Fibroblast of gingiva (primary cell): Measurements from ENCODE around the gene MLLT10.
A peak's percentile ranks its signal among the peaks of the same experiment; 100 is the strongest.
"Not testable (repeated sequence)": the region's sequence is repeated elsewhere in the genome, so short reads cannot be mapped to it uniquely, and the experiment has no call there.

Experiments used
- DNase-seq: peaks from one replicate; pipeline ENCODE4 v3.0.0-alpha.2; 2011; ENCODE audit warnings: low read depth

Gene MLLT10

DNA sequence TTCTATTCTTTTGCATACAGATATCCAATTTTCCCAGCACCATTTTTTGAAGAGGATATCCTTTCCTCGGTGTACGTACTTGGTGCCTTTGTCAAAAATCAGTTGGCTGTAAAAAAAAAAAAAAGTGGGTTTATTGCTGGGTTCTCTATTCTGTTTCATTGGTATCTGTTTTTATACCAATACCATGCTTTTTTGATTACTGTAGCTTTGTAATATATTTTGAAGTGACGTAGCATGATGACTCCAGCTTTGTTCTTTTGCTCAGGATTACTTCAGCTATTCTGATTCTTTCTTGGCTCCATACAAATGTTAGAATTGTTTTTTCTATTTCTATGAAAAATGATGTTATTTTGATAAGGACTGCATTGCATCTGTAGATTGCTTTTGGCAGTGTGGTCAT is 165.5 kb downstream of the MLLT10 start:
- DNase-seq: no peak

DNA sequence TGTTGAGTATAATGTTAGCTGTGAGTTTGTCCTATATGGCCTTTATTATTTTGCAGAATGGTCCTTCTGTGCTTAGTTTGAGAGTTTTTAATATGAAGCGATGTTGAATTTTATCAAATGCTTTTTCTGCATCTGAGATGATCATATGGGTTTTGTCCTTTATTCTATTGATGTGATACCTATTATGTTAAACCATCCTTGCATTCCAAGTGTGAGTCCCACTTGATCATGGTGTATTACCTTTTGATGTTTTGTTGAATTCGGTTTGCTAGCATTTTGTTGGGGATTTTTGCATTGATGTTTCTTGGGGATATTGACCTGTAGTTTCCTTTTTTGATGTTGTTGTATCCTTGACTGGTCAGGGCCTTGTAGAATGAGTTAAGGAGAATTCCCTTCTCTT is 166.4 kb downstream of the MLLT10 start:
- DNase-seq: no peak

DNA sequence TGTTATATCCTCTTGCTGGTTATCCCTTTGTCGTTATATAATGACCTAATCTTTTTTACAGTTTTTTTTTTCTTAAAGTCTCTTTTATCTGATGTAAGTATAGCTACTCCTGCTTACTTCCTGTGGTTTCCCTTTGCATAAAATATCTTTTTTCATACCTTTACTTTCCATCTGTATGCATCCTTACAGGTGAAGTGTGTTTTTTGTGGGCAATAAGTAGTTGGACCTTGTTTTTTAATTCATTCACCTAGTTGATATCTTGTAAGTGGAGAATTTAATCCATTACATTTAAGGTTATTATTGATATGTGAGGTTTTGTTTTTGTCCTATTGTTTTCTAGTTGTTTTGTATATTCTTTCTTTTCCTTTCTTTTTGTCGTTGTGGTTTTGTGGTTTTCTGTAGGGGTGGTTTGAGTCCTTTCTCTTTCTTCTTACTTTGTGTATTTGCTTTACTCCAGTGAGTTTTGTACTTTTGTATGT is 168.6 kb downstream of the MLLT10 start:
- DNase-seq: no peak

DNA sequence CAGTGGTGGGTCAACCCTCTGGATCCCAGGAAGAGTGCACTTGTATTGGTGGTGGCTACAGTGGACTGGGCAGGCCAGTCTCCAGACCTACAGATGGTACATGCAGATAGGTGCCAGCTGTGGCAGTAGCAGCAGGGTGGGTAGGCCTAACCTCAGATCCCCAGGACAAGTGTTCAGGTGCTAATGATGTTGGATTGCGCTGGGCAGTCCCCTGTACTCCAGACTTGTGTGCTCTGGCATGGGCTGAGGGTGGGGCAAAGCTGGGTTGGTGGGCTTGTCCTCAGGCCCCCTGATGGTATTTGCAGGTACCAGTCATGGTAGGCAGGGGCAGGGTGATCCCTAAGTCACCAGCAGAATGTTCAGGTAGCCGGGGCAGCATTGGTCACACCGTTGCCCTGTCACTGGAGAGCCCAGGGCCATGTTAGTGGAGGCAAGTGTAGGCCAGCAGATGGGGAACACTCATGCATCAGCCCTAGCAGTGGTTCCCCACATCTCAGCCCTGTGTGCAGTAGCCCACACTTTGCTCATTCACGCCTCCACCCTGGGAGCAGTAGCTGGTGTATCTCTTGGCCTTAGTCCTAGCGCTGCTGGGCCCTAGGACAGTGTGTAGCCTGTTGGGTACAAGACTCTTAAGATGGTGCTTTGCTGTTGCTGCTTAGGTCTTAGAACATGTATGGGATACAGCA is 171.3 kb downstream of the MLLT10 start:
- no peak for DNase-seq

DNA sequence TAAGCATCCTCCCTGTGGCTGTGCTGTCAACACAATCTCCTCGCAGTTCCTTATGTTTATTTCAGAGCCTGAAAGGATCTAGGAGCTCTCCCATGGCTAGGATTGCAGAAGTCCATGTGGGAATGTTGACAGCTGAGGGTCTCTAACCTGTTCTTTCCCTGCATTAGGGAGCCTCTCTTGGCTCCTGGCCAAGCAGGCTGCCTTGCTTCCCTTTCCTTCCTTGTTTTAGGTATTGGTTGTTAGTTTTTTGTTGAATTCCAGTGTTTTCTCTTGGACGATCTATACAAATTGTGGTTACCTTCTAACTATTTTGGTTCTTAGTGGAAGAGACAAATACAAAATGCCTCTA is 171.8 kb downstream of the MLLT10 start:
- DNase-seq: no peak

DNA sequence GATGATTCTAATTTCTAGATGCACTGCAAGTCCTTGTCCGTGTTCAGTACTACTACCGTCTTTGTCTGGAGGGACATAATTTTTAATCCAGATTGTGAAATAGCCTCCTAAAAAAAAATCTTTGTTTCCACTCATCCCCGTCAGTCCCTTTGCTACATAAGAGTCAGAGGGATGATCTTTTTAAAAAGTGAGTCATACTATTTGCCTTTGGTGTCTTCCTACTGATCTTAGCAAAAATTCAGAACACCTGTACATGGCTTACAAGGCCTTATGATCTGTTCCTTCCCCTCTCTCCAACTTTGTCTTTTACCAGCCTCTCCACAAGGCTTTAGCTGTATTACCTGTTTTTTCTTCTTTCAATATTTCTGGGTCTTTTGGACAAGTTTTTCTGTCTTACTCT is 173.5 kb downstream of the MLLT10 start:
- no peak for DNase-seq

DNA sequence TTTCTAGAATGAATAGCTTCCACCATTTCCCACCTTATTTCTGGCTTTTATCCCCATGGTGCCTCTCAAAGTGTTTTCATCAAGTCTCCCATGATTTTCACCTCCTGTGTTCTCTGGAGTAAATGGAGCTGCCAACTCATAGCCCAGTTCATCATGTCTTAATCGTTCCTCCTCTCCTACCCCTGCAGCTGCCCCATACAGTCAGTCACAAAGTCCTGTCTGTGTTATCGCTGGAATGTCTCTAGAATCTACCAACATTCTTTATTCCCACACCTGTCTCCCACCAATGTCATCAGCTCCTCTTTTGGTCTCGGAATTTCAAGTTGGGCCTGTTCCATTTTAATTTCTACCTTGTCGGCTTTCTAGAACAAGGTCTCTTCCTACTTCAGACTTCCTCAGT is 178.9 kb downstream of the MLLT10 start:
- no peak for DNase-seq

DNA sequence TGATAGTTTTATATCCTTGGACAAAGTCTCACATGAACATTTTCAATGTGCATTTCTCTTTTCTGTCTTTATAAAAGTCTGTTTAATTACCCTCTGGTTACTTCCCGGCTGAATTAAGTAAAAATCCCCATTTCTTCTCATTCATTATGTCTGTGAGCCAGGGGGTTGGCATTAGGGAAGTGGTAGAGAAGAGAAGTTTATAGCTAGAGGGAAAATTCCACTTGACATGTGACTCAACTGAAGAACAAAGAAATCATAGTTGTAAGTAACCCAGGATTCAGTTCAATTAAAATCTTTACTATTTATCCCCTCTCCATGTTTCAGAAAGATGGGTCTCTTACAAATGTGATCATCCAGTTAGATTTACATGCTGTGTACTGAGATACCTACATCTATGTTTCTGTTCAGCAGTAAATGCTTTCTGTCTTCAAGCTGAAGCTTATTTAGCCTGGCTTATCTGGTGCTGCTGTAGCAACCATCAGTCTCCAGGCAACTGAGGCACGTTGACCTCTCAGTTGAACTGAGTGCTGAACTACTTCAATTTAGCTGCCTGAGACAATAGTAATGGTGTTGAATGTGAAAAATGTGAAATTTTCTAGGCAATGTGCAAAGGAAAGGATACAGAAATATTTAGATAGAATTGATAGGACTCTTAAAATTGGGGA is 181.6 kb downstream of the MLLT10 start:
- no peak for DNase-seq

DNA sequence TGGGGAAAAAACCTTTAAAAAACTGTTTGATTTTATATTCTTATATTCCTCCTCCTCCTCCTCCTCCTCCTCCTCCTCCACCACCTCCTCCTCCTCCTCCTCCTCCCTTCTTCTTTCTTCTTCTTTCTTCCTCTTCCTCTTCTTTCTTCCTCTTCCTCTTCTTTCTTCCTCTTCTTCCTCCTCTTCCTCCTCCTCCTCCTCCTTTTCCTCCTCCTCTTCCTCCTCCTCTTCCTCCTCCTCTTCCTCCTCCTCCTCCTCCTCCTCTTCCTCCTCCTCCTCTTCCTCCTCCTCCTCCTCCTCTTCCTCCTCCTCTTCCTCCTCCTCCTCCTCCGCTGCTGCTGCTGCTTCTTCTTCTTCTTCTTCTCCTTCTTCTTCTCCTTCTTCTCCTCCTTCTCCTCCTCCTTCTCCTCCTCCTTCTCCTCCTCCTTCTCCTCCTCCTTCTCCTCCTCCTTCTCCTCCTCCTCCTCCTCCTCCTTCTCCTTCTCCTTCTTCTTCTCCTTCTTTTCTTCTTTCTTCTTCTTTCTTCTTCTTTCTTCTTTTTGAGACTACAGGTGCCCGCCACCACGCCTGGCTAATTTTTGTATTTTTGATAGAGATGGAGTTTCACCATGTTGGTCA is 183.5 kb downstream of the MLLT10 start:
- DNase-seq: not testable (repeated sequence)

DNA sequence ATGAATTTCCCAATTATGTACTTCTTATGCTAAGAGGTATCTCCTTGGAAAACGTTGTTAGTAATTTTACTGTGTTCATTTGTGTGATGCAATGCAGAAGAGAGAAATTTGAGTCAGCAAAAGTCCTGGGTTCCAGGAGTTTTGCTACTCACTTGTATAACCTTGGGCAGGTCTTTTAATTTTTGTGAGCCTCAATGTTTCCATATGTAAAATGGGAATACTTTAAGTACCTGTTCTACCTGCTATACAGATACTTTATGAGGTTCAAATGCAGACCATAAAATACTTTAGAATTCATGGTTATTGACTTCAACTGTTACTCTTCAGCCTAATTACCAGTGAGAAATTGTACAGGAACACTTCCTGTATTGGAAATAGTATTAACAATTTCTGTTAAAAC is 185.5 kb downstream of the MLLT10 start:
- no peak for DNase-seq

DNA sequence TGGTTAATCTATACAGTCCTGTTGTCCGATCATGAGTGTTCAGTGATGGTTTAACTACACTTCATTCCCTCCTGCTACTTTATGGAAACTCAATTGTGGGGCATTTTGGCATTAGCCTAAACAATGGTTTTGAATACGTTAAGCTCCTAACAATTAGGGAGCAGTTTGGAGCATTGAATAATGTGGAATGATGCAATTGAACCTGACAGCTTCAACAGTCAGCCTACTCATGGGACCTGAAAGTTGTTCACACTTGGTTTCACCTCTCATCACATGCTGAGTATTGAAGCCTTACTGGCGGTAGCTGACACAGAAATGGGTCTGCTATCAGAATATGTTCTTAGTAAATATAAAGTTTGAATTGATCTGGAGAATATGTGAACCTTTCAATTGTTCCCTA is 186.1 kb downstream of the MLLT10 start:
- no peak for DNase-seq

DNA sequence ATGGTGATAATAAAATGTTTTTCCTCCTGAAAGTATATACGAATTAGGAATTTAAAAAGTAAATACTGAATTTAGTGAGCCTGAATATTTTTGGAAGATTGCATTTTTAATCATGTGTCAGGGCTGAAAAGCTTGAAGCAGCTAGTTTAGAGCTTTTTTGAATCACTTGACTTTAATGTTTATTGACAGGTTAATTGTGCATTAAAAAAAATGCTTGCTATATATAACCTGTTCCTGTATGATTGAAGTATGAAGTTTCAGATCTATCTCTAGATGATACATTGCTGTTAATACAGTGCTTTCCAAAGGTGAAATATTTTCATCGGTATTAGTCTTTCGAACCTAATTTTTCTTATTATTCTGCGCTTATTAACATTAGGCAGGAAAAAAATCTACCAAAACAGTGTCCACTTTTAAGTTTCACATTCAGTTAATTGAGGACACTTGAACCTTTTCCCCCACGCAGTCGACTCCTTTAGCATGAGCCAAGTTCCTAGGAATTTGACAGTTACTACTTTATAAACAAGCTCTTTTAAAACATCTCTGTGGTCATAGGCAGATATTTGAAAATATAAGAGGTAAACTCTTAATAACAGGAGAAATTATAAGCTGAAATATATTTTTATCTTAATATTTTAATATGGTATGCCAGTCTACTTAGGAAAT is 187.1 kb downstream of the MLLT10 start:
- DNase-seq: no peak

DNA sequence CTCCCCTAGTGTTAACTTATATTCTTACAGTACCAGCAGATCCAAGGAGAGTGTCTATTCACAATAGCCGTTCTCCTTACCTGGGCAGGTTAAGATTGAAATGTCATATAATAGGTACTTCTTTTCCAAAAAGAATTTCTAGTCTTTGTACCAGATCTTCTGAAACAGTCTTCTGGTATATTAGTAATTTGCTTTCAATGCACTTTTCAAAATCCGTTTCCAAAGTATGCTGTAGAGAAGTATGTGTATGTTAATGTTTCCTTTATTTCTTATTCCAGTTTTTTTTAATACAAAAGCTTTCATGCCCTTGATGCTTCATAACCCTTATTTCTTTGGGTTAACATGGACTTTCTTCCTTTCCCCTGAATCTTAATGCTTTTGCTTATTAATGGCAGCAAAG is 188.2 kb downstream of the MLLT10 start:
- DNase-seq: no peak

DNA sequence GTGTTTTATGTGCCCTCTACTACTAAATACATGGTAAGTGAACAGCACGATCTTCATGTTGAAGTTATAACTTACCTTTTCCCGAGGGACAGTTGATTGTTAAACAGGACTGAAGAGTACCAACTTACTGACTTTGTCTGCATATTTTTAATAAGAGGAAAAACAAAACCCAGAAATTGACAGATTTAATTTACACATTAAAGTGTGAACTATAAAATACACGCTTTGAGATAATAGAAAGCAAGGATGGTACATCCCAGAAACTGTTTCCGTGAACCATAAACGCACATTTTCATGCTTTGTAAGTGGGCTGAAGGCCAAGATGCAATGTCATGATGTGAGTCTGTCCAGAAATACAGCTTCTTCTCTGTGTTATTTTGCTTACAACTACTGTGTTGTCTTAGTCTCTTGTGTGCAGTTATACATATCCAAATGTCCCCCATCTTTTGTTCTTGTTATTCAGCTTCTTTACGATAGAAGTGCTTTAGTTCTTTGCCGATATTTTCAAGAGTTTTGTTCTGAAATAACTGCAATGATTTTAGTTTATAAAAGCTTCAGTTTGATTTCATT is 190.1 kb downstream of the MLLT10 start:
- no peak for DNase-seq

DNA sequence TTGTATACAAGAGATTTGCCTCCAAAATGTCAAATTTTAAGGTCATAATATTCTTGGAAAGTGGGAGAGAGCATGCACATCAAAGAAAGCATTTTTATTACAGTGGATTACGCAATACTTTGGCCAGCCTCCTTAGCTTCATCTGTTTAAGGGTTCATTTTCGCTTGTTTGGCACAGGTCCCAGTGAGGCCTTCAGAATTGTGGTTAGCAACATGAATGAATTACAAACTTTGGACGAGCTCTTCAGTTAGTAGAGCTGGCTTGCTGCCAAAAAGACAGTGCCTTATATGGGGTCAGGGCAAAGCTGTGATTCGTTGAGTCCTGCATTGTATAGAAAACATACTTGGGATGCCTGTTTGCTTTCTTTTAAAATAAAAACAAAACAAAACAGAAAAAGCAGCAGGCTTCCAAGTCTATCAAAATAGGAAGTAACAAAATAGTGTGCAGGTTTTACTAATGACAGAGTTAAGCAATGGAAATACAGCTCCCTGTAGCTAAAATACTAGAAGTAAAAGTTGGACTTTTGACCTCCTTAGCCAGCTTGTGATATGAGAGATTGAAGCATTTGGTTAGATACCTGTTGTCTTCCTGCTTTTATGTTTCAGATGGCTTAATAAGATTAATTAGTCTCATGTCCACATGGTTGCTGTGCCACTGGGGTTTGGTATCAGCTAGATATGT is 190.8 kb downstream of the MLLT10 start:
- DNase-seq: peak; percentile 99

DNA sequence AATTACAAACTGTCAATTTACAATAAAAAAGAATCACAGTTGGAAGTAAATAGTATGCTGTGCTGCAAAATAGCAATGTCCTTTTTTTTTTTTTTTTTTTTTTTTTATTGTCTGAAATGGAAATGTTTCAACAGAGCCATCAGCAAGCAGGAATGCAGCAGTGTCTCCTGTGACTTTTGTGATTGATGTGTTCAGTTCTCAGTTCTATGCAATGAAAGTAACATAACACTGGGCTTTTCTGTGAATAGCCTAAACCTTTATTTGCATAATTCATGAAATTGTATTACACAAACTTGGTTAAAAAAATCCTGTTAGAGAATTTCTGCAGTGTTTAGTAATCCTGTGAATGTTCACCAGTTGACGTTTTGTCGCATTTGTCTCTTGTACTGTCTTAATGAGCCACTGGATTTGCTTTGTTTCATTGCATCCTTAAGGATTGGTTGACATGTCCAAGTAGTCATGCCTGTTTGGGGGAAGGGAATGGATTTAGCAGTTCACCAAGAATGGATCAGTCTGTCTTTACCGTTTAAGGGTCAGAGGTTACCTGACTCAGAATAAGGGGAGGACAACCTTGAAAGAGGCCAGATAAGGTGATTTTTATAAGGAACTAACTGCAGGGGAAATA is 192.7 kb downstream of the MLLT10 start:
- no peak for DNase-seq

DNA sequence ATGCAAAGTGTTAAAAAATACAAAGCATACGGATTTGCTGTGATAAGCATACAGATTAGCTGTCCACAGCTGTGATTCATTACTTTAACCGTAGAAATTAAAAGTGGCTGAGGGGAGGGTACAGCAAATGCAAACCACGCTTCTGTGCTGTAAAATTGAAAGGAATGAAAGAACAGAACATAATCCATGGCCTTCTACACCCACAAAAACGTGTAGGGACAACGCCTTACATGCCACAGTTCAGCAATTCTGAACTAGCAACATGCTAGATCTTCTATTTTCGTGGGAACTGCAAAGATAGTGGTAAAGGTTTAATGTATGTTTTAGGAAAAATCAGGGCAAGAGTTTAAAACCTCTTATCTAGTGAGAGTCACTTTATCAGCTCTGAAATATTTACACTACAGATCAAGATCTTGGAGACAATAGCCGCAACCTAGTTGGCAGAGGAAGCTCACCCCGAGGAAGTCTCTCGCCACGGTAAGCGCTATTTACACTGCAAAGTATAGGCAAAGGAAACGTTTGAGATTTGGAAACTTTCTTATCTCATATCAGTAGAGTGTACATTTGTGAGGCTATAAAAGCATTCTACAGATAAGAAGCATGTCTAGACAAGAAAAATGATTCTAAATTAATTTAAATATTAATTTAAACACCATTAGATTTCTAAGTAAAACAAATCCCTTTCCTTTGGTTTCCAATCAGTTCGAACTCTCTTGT is 193.6 kb downstream of the MLLT10 start:
- no peak for DNase-seq

DNA sequence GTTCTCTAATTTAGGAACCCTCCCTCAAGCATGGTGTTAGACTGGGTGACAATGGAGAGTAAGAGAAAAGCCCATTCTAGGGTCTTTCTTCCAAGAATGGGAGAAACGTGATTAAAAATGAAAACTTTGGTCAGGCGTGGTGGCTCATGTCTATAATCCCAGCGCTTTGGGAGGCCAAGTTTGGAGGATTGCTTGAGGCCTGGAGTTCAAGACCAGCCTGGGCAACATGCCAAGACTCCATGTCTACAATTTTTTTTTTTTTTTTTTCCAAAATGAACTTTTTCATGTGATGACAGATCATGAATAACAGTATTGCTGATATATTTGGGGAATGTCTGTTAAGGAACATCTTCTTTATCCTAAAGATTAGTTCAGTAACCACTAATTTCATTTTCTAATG is 194.6 kb downstream of the MLLT10 start:
- no peak for DNase-seq

DNA sequence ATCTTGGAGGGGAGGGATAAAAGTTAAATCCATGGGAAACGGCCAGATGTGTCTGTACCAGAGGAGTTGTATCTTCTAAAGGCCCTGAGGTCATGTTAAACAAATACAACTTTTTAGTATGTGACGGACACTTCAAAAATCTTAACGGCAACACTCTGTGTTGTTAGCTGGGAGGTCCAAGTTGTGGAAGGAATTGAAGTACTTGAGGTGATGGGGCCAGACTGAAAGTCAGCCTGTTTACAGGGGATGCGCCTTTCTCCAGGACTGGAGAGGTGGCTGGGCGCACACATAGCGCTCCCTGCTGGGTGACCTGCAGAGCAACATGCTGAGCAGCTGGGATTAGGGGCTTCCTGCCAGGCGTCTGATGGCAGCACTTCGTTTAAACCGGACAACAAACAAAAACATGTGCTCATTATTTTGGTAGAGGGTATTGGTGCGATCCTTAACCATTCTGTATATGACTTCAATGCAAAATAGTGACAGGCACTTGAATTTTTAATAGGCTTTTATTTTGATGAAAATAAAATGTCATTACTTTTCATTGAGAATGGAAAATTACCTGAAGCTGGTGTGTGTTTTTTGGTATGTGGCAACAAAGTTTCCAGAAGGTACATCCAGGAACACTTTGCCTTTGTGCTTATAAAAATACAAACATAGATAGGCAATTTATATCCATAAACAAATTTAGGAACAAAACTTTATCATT is 198.2 kb downstream of the MLLT10 start:
- peak; percentile 76 for DNase-seq

DNA sequence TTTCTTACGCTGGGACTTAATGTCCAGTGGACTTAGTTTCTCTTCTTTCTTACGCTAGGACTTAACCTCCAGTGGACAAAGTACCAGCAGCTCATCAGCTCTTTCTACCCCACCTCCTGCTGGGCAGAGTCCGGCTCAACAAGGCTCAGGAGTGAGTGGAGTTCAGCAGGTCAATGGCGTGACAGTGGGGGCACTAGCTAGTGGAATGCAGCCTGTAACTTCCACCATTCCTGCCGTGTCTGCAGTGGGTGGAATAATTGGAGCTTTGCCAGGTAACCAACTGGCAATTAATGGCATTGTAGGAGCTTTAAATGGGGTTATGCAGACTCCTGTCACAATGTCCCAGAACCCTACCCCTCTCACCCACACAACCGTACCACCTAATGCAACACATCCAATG is 199.7 kb downstream of the MLLT10 start:
- DNase-seq: no peak
